Activated CD8-positive, alpha-beta memory T cell treated with anti-CD3 and anti-CD28 coated beads for 1 hour (primary cell): ENCODE results near the gene PCSK6.
"Not testable (repeated sequence)": the region's sequence is repeated elsewhere in the genome, so short reads cannot be mapped to it uniquely, and the experiment has no call there.

Source experiments
- DNase-seq, 2 donors: peaks; one replicate each; pipeline ENCODE4 v3.0.0-alpha.2; 2020; ENCODE audit warnings: low read depth in 1 of 2; ENCODE audit errors: extremely low read depth in 1 of 2

The PCSK6 gene

GRCh38 chr15:101406526-101407195 is 82.8 kb downstream of the PCSK6 start:
- DNase-seq, result no peak

GRCh38 chr15:101406036-101406435 is 83.5 kb downstream of the PCSK6 start:
- DNase-seq, result no peak

- DNase-seq, result no peak
These were observed 85.3 kb downstream of the PCSK6 start for GRCh38 chr15:101404245-101404644.

GRCh38 chr15:101402883-101403282 is 86.6 kb downstream of the PCSK6 start:
- DNase-seq, result not testable (repeated sequence)

- DNase-seq, result no peak
These were observed 88.2 kb downstream of the PCSK6 start for GRCh38 chr15:101401286-101401685.

- no peak for DNase-seq
These were observed 90.1 kb downstream of the PCSK6 start for GRCh38 chr15:101399431-101399830.

GRCh38 chr15:101398247-101398646 is 91.3 kb downstream of the PCSK6 start:
- DNase-seq, result no peak

- no peak for DNase-seq
These were observed 91.9 kb downstream of the PCSK6 start for GRCh38 chr15:101397521-101398003.

GRCh38 chr15:101396484-101397261 is 92.8 kb downstream of the PCSK6 start:
- DNase-seq, result no peak

GRCh38 chr15:101394654-101395053 is 94.9 kb downstream of the PCSK6 start:
- DNase-seq, result no peak

GRCh38 chr15:101394056-101394630 is 95.4 kb downstream of the PCSK6 start:
- DNase-seq, result no peak

- no peak for DNase-seq
These were observed 96.3 kb downstream of the PCSK6 start for GRCh38 chr15:101393172-101393571.

GRCh38 chr15:101391981-101392640 is 97.4 kb downstream of the PCSK6 start:
- no peak for DNase-seq

- DNase-seq, result no peak
These were observed 98.1 kb downstream of the PCSK6 start for GRCh38 chr15:101391431-101391830.

GRCh38 chr15:101390462-101390861 is 99.0 kb downstream of the PCSK6 start:
- no peak for DNase-seq

GRCh38 chr15:101390060-101390459 is 99.4 kb downstream of the PCSK6 start:
- no peak for DNase-seq

- no peak for DNase-seq
These were observed 100.1 kb downstream of the PCSK6 start for GRCh38 chr15:101389362-101389761.

- DNase-seq, result no peak
These were observed 101.5 kb downstream of the PCSK6 start for GRCh38 chr15:101388046-101388445.

- no peak for DNase-seq
These were observed 101.9 kb downstream of the PCSK6 start for GRCh38 chr15:101387574-101387973.

- no peak for DNase-seq
These were observed 102.5 kb downstream of the PCSK6 start for GRCh38 chr15:101386967-101387366.

- no peak for DNase-seq
These were observed 103.5 kb downstream of the PCSK6 start for GRCh38 chr15:101386006-101386405.
